22Rv1 (cell line): ENCODE data around the gene RNF11.

Experiments
- CTCF ChIP-seq: fragments of 450-650 bp; IDR thresholded peaks from 2 replicates; pipeline ENCODE4 v1.5.1; 2017; ENCODE audit warnings: mild to moderate bottlenecking
- ZFX ChIP-seq: fragments of 450-650 bp; IDR thresholded peaks from 2 replicates; pipeline ENCODE4 v1.6.1; 2017; ENCODE audit warnings: antibody characterized with exemption, borderline replicate concordance

- TF ChIP-seq CTCF (no peak), ZFX (no peak)
Observed at GRCh38 chr1:51321924-51322280, 85.8 kb downstream of the RNF11 start.
